Trophoblast cell (in vitro differentiated cells and primary cell): Measurements from ENCODE around the gene COL2A1.
A peak's percentile ranks its signal among the peaks of the same experiment; 100 is the strongest.

ENCODE experiments used
- DNase-seq, 2 donors: peaks; one replicate each; pipeline ENCODE4 v3.0.0-alpha.2; 2016
- H2AFZ ChIP-seq: 2 replicates; pipeline ENCODE4 v1.6.1; 2013; ENCODE audit warnings: low read length, moderate library complexity, mild to moderate bottlenecking; ENCODE audit not compliant: insufficient read depth, poor library complexity
- H2AK5ac ChIP-seq: 2 replicates; pipeline ENCODE4 v1.6.1; 2013; ENCODE audit warnings: mild to moderate bottlenecking, low read length
- H2BK120ac ChIP-seq: 2 replicates; pipeline ENCODE4 v1.6.1; 2013; ENCODE audit warnings: low read length, mild to moderate bottlenecking, moderate library complexity; ENCODE audit not compliant: insufficient read depth, poor library complexity
- H2BK12ac ChIP-seq: 2 replicates; pipeline ENCODE4 v1.6.1; 2013; ENCODE audit warnings: mild to moderate bottlenecking, low read length, moderate library complexity
- H2BK5ac ChIP-seq: 2 replicates; pipeline ENCODE4 v1.6.1; 2013; ENCODE audit warnings: low read length, low read depth, moderate library complexity, mild to moderate bottlenecking; ENCODE audit not compliant: poor library complexity
- H3K14ac ChIP-seq: 2 replicates; pipeline ENCODE4 v1.6.1; 2013; ENCODE audit warnings: mild to moderate bottlenecking, low read length
- H3K18ac ChIP-seq: 2 replicates; pipeline ENCODE4 v1.6.1; 2013; ENCODE audit warnings: mild to moderate bottlenecking, low read length
- H3K23ac ChIP-seq: 2 replicates; pipeline ENCODE4 v1.6.1; 2013; ENCODE audit warnings: low read length
- H3K27ac ChIP-seq: 2 replicates; pipeline ENCODE4 v1.5.1; 2013; ENCODE audit warnings: low read depth, mild to moderate bottlenecking, inconsistent platforms, low read length, moderate library complexity
- H3K27me3 ChIP-seq: 2 replicates; pipeline ENCODE4 v1.6.1; 2013; ENCODE audit warnings: inconsistent platforms, mild to moderate bottlenecking, low read length, moderate library complexity; ENCODE audit not compliant: insufficient read depth
- H3K36me3 ChIP-seq, 2 experiments: 1 replicate in 1 of 2; 2 replicates in 1 of 2; pipeline ENCODE4 v1.6.1; 2013; ENCODE audit warnings: low read length in 2 of 2, mild to moderate bottlenecking in 2 of 2, moderate library complexity in 1 of 2; ENCODE audit not compliant: insufficient read depth in 2 of 2, control insufficient read depth in 1 of 2
- H3K4ac ChIP-seq: 2 replicates; pipeline ENCODE4 v1.6.1; 2013; ENCODE audit warnings: low read depth, mild to moderate bottlenecking, low read length, moderate library complexity
- H3K4me1 ChIP-seq, 2 experiments: 1 replicate in 1 of 2; 2 replicates in 1 of 2; pipeline ENCODE4 v1.6.1; 2013; ENCODE audit warnings: low read length in 2 of 2, mild to moderate bottlenecking in 2 of 2, moderate library complexity in 1 of 2; ENCODE audit not compliant: insufficient read depth in 2 of 2, control insufficient read depth in 1 of 2
- H3K4me2 ChIP-seq: 2 replicates; pipeline ENCODE4 v1.6.1; 2013; ENCODE audit warnings: inconsistent platforms, mild to moderate bottlenecking, low read length, moderate library complexity
- H3K4me3 ChIP-seq: 2 replicates; pipeline ENCODE4 v1.5.1; 2013; ENCODE audit warnings: mild to moderate bottlenecking, low read depth, low read length, inconsistent platforms
- H3K79me1 ChIP-seq: one replicate; pipeline ENCODE4 v1.6.1; 2013; ENCODE audit warnings: low read length
- H3K79me2 ChIP-seq: 2 replicates; pipeline ENCODE4 v1.6.1; 2013; ENCODE audit warnings: low read length, mild to moderate bottlenecking; ENCODE audit not compliant: control insufficient read depth, insufficient read depth, poor library complexity
- H3K9ac ChIP-seq: 2 replicates; pipeline ENCODE4 v1.6.1; 2013; ENCODE audit warnings: mild to moderate bottlenecking, low read length
- H3K9me3 ChIP-seq: 2 replicates; pipeline ENCODE4 v1.6.1; 2013; ENCODE audit warnings: low read depth, mild to moderate bottlenecking, control low read depth, inconsistent platforms, low read length; ENCODE audit not compliant: insufficient read depth
- H4K12ac ChIP-seq: 2 replicates; pipeline ENCODE4 v1.6.1; 2013; ENCODE audit warnings: low read depth, mild to moderate bottlenecking, low read length, moderate library complexity
- H4K8ac ChIP-seq: 2 replicates; pipeline ENCODE4 v1.6.1; 2013; ENCODE audit warnings: low read depth, mild to moderate bottlenecking, low read length, moderate library complexity
- H4K91ac ChIP-seq: one replicate; pipeline ENCODE4 v1.6.1; 2013; ENCODE audit warnings: low read depth, mild to moderate bottlenecking, low read length, moderate library complexity
- WGBS: extraction: QIAGEN DNeasy Blood & Tissue Kit; methylation state at CpG from one replicate; pipeline ENCODE4 v1.1.7; 2013; ENCODE audit warnings: missing lambda C conversion rate; ENCODE audit not compliant: insufficient read length, insufficient coverage; ENCODE audit errors: extremely low coverage; 5-methylcytosine and 5-hydroxymethylcytosine counted together

COL2A1 gene

DNA sequence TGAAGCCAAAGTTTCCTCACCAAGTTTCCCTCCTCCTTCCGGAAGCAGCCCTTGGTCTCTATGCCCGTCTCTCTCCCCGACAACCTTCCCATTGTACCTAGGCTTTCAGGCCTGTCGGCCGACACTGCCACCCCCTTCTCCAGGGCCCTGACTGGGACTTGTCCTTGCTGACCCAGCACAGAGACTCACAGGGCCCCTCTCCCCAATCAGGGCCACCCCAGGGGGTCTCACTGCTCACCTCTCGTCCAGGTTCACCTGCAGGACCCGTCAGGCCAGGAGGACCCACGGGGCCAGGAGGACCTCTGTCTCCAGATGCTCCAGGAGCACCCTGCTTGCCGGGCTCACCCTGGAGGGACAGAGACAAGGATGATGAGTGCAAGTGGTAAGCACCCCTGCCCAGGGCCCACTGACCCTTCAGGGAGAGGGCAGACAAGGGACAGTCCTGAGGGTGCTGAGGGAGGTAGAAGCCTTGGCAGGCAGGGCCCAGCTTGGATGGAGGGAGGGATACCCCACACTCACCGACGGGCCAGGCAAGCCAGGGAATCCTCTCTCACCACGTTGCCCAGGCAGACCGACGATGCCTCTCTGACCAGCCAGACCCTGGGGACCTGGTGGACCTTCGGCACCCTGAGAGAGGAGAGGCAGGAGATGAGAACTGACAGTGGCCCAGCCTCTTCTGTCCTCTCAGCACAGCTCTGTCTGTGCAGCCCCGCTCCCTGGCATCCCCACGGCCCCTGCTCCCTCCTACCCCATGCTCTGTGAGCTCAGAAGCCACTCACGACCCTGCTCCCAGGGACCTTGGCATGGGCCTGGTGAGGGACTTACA, 26.3 kb downstream of the COL2A1 start:
- no peak overlapping the region for H3K4me3 ChIP-seq
- peaks cover 80% of the 10 kb centered on the region in 2 experiments for H3K36me3 ChIP-seq
- H2BK12ac ChIP-seq: peak overlapping the region; percentile 20
- no peak overlapping the region for H4K8ac ChIP-seq
- H3K4ac ChIP-seq: no peak overlapping the region
- peaks cover 22 to 28% of the 10 kb centered on the region in 2 experiments for H3K4me1 ChIP-seq
- no CpG with 5 or more reads among the region's 18 CpGs for WGBS
- H3K4me2 ChIP-seq: no peak overlapping the region
- peaks cover 8% of the 10 kb centered on the region for H3K9me3 ChIP-seq
- no peak overlapping the region for H3K23ac ChIP-seq
- peak overlapping the region; percentile 12 for H2BK120ac ChIP-seq
- peak overlapping the region; percentile 26 for H3K18ac ChIP-seq
- H3K27me3 ChIP-seq: no peaks in the 10 kb centered on the region
- no peak overlapping the region for H4K12ac ChIP-seq
- H2AFZ ChIP-seq: no peak overlapping the region
- H4K91ac ChIP-seq: peak overlapping the region; percentile 47
- H2BK5ac ChIP-seq: no peak overlapping the region
- peaks cover 22% of the 10 kb centered on the region for H3K79me1 ChIP-seq
- H3K9ac ChIP-seq: no peak overlapping the region
- no peaks in the 10 kb centered on the region for H3K79me2 ChIP-seq
- H3K14ac ChIP-seq: peak overlapping the region; percentile 23
- peak overlapping the region; percentile 41 for H2AK5ac ChIP-seq
- peak overlapping the region; percentile 6 for H3K27ac ChIP-seq
- no peak for DNase-seq

DNA sequence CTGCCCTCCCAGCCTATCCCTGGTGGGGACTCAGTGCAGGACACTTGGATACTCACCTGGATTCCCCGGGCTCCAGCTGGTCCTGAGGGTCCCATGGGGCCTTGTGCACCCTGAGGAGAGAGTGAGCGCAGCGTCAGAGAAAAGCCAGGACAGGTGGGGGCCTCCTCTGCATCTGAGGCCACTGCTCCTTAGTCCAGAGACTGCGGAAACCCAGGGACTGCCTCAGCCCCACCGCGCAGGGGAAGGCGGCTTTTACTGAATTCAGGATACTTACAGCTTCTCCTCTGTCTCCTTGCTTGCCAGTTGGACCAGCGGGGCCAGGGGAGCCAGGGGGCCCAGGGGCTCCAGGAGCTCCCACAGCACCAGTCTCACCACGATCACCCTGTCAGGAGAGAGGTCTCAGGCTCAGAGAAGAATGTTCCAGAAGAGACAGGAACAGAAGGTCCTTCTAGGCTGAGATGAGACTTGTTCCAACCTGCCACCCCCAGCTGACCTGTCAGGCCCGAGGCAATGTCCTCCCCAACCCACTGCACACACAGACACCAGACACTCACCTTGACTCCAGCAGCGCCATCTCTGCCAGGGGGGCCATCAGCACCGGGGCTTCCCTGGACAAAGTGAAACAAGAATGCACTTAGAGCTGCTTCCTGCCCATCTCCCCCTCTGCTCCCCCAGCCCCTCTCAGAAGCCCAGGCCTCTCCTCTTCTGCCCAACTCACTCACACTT, 27.1 kb downstream of the COL2A1 start:
- H3K79me2 ChIP-seq: no peaks in the 10 kb centered on the region
- H2AK5ac ChIP-seq: peak overlapping the region; percentile 16
- peak overlapping the region; percentile 27 for H4K8ac ChIP-seq
- H2BK5ac ChIP-seq: peak overlapping the region; percentile 17
- H3K9ac ChIP-seq: no peak overlapping the region
- H3K9me3 ChIP-seq: peaks cover 8% of the 10 kb centered on the region
- peaks cover 22 to 28% of the 10 kb centered on the region in 2 experiments for H3K4me1 ChIP-seq
- H3K23ac ChIP-seq: no peak overlapping the region
- H2AFZ ChIP-seq: no peak overlapping the region
- peak overlapping the region; percentile 9 for H2BK12ac ChIP-seq
- H3K36me3 ChIP-seq: peaks cover 76 to 77% of the 10 kb centered on the region in 2 experiments
- H3K4me3 ChIP-seq: no peak overlapping the region
- no CpG with 5 or more reads among the region's 12 CpGs for WGBS
- H4K12ac ChIP-seq: no peak overlapping the region
- H3K18ac ChIP-seq: peak overlapping the region; percentile 47
- H3K4ac ChIP-seq: peak overlapping the region; percentile 14
- peak overlapping the region; percentile 70 for H2BK120ac ChIP-seq
- H3K27me3 ChIP-seq: no peaks in the 10 kb centered on the region
- no peak overlapping the region for H3K27ac ChIP-seq
- peaks cover 22% of the 10 kb centered on the region for H3K79me1 ChIP-seq
- H4K91ac ChIP-seq: peak overlapping the region; percentile 41
- no peak for DNase-seq
- H3K4me2 ChIP-seq: no peak overlapping the region
- peak overlapping the region; percentile 55 for H3K14ac ChIP-seq

DNA sequence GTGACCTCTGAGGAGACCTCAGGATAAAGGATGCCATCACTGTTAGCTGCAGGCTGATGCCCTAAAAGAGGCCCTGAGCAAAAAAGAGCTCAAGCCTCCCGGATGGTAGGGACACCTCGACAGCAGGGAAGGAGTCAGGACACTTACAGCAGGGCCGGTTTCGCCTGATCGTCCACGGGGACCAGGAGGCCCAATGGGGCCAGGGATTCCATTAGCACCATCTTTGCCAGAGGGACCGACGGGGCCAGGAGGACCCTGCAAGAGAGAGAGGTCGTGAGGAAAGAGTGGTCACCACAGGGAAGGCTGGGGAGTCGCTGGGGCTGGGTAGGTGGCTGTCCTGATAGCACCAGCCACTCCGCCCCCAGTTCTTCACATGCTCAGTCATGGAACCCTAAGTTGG, 28.5 kb downstream of the COL2A1 start:
- no peak overlapping the region for H3K18ac ChIP-seq
- peaks cover 22 to 28% of the 10 kb centered on the region in 2 experiments for H3K4me1 ChIP-seq
- H3K79me2 ChIP-seq: no peaks in the 10 kb centered on the region
- no peak overlapping the region for H3K9ac ChIP-seq
- H4K12ac ChIP-seq: no peak overlapping the region
- no peak overlapping the region for H4K8ac ChIP-seq
- peaks cover 8% of the 10 kb centered on the region for H3K9me3 ChIP-seq
- H2BK12ac ChIP-seq: no peak overlapping the region
- no peak overlapping the region for H2BK120ac ChIP-seq
- H4K91ac ChIP-seq: no peak overlapping the region
- H3K27me3 ChIP-seq: no peaks in the 10 kb centered on the region
- no peak overlapping the region for H3K4me3 ChIP-seq
- no peak overlapping the region for H3K23ac ChIP-seq
- H2AK5ac ChIP-seq: no peak overlapping the region
- no peak overlapping the region for H2AFZ ChIP-seq
- no peak overlapping the region for H3K4me2 ChIP-seq
- no peak for DNase-seq
- no peak overlapping the region for H2BK5ac ChIP-seq
- no CpG with 5 or more reads among the region's 11 CpGs for WGBS
- no peak overlapping the region for H3K14ac ChIP-seq
- H3K36me3 ChIP-seq: peaks cover 69 to 72% of the 10 kb centered on the region in 2 experiments
- no peak overlapping the region for H3K27ac ChIP-seq
- H3K4ac ChIP-seq: no peak overlapping the region
- H3K79me1 ChIP-seq: peaks cover 22% of the 10 kb centered on the region

DNA sequence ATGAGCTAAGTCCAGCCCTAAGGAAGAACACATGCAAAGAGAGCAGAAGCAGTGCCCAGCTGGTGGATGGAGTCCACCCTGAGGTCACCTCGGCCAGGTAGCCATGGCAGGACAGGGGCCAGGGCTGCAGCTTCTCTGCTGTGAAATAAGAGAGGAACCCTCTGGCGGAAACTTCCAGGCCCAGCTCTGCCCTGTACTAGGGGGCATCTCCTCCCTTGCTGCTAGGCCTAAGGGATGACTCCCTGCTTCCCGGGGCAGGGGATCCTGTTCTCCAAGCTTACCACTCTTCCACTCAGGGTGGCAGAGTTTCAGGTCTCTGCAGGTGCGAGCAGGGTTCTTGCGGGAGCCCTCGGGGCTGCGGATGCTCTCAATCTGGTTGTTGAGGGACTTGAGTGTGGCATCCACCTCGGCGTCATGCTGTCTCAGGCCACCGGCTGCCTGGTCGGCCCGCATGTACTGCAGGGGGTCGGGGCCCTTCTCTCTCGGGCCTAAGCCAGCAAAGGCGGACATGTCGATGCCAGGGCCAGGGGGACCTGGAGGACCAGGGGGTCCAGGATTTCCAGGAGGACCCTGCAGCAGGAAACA, 29.1 kb downstream of the COL2A1 start:
- no peak overlapping the region for H2AFZ ChIP-seq
- no peak overlapping the region for H2BK5ac ChIP-seq
- no peak overlapping the region for H4K12ac ChIP-seq
- H3K79me2 ChIP-seq: no peaks in the 10 kb centered on the region
- no peak overlapping the region for H3K23ac ChIP-seq
- no peak overlapping the region for H3K4me2 ChIP-seq
- WGBS: no CpG with 5 or more reads among the region's 16 CpGs
- H3K9ac ChIP-seq: no peak overlapping the region
- no peak overlapping the region for H4K8ac ChIP-seq
- no peak overlapping the region for H3K14ac ChIP-seq
- no peak overlapping the region for H3K18ac ChIP-seq
- H3K9me3 ChIP-seq: peaks cover 8% of the 10 kb centered on the region
- H3K27ac ChIP-seq: no peak overlapping the region
- no peak overlapping the region for H2BK120ac ChIP-seq
- no peak overlapping the region for H3K4me3 ChIP-seq
- no peak overlapping the region for H2AK5ac ChIP-seq
- peaks cover 17 to 24% of the 10 kb centered on the region in 2 experiments for H3K4me1 ChIP-seq
- no peak overlapping the region for H3K4ac ChIP-seq
- no peak overlapping the region for H2BK12ac ChIP-seq
- no peak for DNase-seq
- no peaks in the 10 kb centered on the region for H3K27me3 ChIP-seq
- peaks cover 19% of the 10 kb centered on the region for H3K79me1 ChIP-seq
- peaks cover 69 to 70% of the 10 kb centered on the region in 2 experiments for H3K36me3 ChIP-seq
- H4K91ac ChIP-seq: no peak overlapping the region
